Thyroid gland (tissue), 4 donors: ENCODE measurements around the gene PRCD. TPM values are rescaled to one million over a fixed set of nuclear protein-coding genes. Genes with fewer than 3 reads are reported as not detected.

ENCODE experiments used
- DNase-seq, 2 donors: peaks; one replicate each; pipeline ENCODE4 v3.0.0-alpha.2; 2019
- H3K27ac ChIP-seq, 3 donors: fragments of 200-600 bp; sonication (generic); 1 replicate in 2 of 3; 2 replicates in 1 of 3; pipeline ENCODE4 v1.5.1; 2016 to 2019; ENCODE audit warnings: mild to moderate bottlenecking in 1 of 3, moderate library complexity in 1 of 3
- H3K27me3 ChIP-seq: fragments of 200-600 bp; sonication (generic); one replicate; pipeline ENCODE4 v1.5.1; 2019
- H3K36me3 ChIP-seq, 2 donors: fragments of 200-600 bp; sonication (generic); one replicate each; pipeline ENCODE4 v1.5.1; 2016 to 2019
- H3K4me1 ChIP-seq, 2 donors: fragments of 200-600 bp; sonication (generic); one replicate each; pipeline ENCODE4 v1.5.1; 2017 to 2019
- H3K4me3 ChIP-seq, 3 donors: fragments of 200-600 bp; sonication (generic); replicated peaks in 1 of 3; 1 replicate in 2 of 3; 2 replicates in 1 of 3; pipeline ENCODE4 v1.5.1; 2016; ENCODE audit warnings: mild to moderate bottlenecking in 1 of 3
- H3K9me3 ChIP-seq: fragments of 200-600 bp; sonication (generic); one replicate; pipeline ENCODE4 v1.5.1; 2017
- CTCF ChIP-seq, 6 experiments: fragments of 200-600 bp in 3 of 6; fragments of 450-650 bp in 3 of 6; sonication (generic) in 3 of 6; IDR thresholded peaks; one replicate each; pipeline ENCODE4 v1.5.1; 2016 to 2019; ENCODE audit warnings: antibody characterized with exemption in 6 of 6, mild to moderate bottlenecking in 2 of 6, inconsistent platforms in 1 of 6, moderate library complexity in 1 of 6
- POLR2A ChIP-seq, 2 donors: fragments of 450-650 bp; IDR thresholded peaks; one replicate each; pipeline ENCODE4 v1.6.1; 2017; ENCODE audit warnings: antibody characterized with exemption in 2 of 2, mild to moderate bottlenecking in 2 of 2, moderate library complexity in 1 of 2
- WGBS, 2 donors: methylation state at CpG; one replicate each; pipeline ENCODE4 v1.1.5; 2017; 5-methylcytosine and 5-hydroxymethylcytosine counted together
- intact Hi-C: fragments of 100-400 bp; cut with DNase I; formaldehyde crosslinking; loops from one replicate; pipeline ENCODE4 v1.15.1; 2023
- total RNA-seq, 4 donors: library from RNA; depleted of rRNA; stranded (reverse); fragments of >200 nt; gene quantifications; one replicate each; pipeline ENCODE4 v1.2.3, GENCODE V29; 2016

PRCD gene
- total RNA-seq, 4 donors from 2014 or later: 1.5 to 8.3 (median 4.2) TPM

GRCh38 chr17:76572201-76572910, 32.5 kb downstream of the PRCD start:
- Histone ChIP-seq H3K27ac (peak overlapping the region; percentile 83 to 93 (median 92)), H3K27me3 (no peaks in the 10 kb centered on the region), H3K4me3 (no peak overlapping the region), H3K4me1 (peaks cover 41 to 51% of the 10 kb centered on the region in 2 donors), H3K9me3 (no peaks in the 10 kb centered on the region), H3K36me3 (no peaks in the 10 kb centered on the region)
- TF ChIP-seq POLR2A (IDR thresholded peaks at IDR 0.05): no peak
- TF ChIP-seq CTCF (IDR thresholded peaks at IDR 0.05): no peak
- no peak for DNase-seq
- intact Hi-C loops: no loop called here
- 98% methylated on average over 11 to 16 of the region's 17 CpGs for WGBS, 2 donors

GRCh38 chr17:76573096-76573495, 33.3 kb downstream of the PRCD start:
- TF ChIP-seq POLR2A (IDR thresholded peaks at IDR 0.05): no peak
- no peak for TF ChIP-seq CTCF (IDR thresholded peaks at IDR 0.05)
- 93% methylated on average over 9 to 10 of the region's 10 CpGs for WGBS, 2 donors
- Histone ChIP-seq H3K4me3 (no peak overlapping the region), H3K4me1 (peaks cover 33 to 44% of the 10 kb centered on the region in 2 donors), H3K9me3 (no peaks in the 10 kb centered on the region), H3K27me3 (no peaks in the 10 kb centered on the region), H3K36me3 (no peaks in the 10 kb centered on the region), H3K27ac (peak overlapping the region in 1 of 3 donors; percentile 92)
- DNase-seq: no peak
- intact Hi-C loops: no loop called here

- H3K4me1 ChIP-seq: peaks cover 29 to 36% of the 10 kb centered on the region in 2 donors
- intact Hi-C loops: no loop called here
- no peaks in the 10 kb centered on the region for H3K27me3 ChIP-seq
- H3K4me3 ChIP-seq: no peak overlapping the region
- 89 to 95% methylated on average over 11 of the region's 11 CpGs for WGBS, 2 donors
- H3K27ac ChIP-seq: peak overlapping the region in 1 of 3 donors; percentile 2
- H3K36me3 ChIP-seq: no peaks in the 10 kb centered on the region
- no peak for TF ChIP-seq POLR2A (IDR thresholded peaks at IDR 0.05)
- no peak for TF ChIP-seq CTCF (IDR thresholded peaks at IDR 0.05)
- DNase-seq: no peak
- H3K9me3 ChIP-seq: no peaks in the 10 kb centered on the region
Measured at GRCh38 chr17:76574166-76574565, 34.3 kb downstream of the PRCD start.

GRCh38 chr17:76575570-76575969, 35.7 kb downstream of the PRCD start:
- Histone ChIP-seq H3K36me3 (no peaks in the 10 kb centered on the region), H3K4me1 (peaks cover 16 to 23% of the 10 kb centered on the region in 2 donors), H3K4me3 (no peak overlapping the region), H3K27me3 (no peaks in the 10 kb centered on the region), H3K27ac (no peak overlapping the region), H3K9me3 (no peaks in the 10 kb centered on the region)
- intact Hi-C loops: no loop called here
- no peak for DNase-seq
- whole genome bisulfite sequencing, 2 donors: 78 to 79% methylated on average over 5 of the region's 5 CpGs
- TF ChIP-seq POLR2A (IDR thresholded peaks at IDR 0.05): no peak
- no peak for TF ChIP-seq CTCF (IDR thresholded peaks at IDR 0.05)

GRCh38 chr17:76576189-76576588, 36.3 kb downstream of the PRCD start:
- Histone ChIP-seq H3K36me3 (no peaks in the 10 kb centered on the region), H3K27ac (no peak overlapping the region)

More at GRCh38 chr17:76576189-76576588, 36.3 kb downstream of the PRCD start:
- TF ChIP-seq CTCF (IDR thresholded peaks at IDR 0.05): no peak
- no peak for TF ChIP-seq POLR2A (IDR thresholded peaks at IDR 0.05)
- H3K27me3 ChIP-seq: no peaks in the 10 kb centered on the region
- H3K4me1 ChIP-seq: peaks cover 19 to 23% of the 10 kb centered on the region in 2 donors
- no peak for DNase-seq
- 91 to 93% methylated on average over 9 of the region's 9 CpGs for whole genome bisulfite sequencing, 2 donors
- intact Hi-C loops: no loop called here
- no peaks in the 10 kb centered on the region for H3K9me3 ChIP-seq
- no peak overlapping the region for H3K4me3 ChIP-seq
